WTC11 (cell line): Measurements from ENCODE around the gene WDFY4. TPM values are rescaled to one million over a fixed set of nuclear protein-coding genes. Genes with fewer than 3 reads are reported as not detected.

Experiments used
- ATAC-seq: fragments of 200-7000 bp; cut with Tn5 transposase; 2 replicates; pipeline ENCODE4 v1.10.0; 2021; ENCODE audit warnings: mild to moderate bottlenecking, moderate library complexity
- CTCF ChIA-PET: fragments of 300-600 bp; sonication (Branson Sonifier 250); formaldehyde crosslinking; loops from one replicate; lab custom pipeline; 2021; ENCODE audit warnings: antibody characterized with exemption; lab: Charles Lee
- POLR2A ChIA-PET: fragments of 350-600 bp; sonication (Branson Sonifier 250); formaldehyde crosslinking; loops from one replicate; lab custom pipeline; 2021; ENCODE audit warnings: antibody characterized with exemption; lab: Charles Lee
- DNase-seq: peaks from one replicate; pipeline ENCODE4 v3.0.0; 2021; ENCODE audit warnings: low spot score
- H3K27ac Mint-ChIP-seq: 2 replicates; pipeline ENCODE4 v1.8.0; 2021; ENCODE audit warnings: mixed read lengths
- H3K27me3 Mint-ChIP-seq: 2 replicates; pipeline ENCODE4 v1.8.0; 2021; ENCODE audit warnings: low read depth, mild to moderate bottlenecking, moderate library complexity, mixed read lengths
- H3K36me3 Mint-ChIP-seq: 2 replicates; pipeline ENCODE4 v1.8.0; 2021; ENCODE audit warnings: mixed read lengths
- H3K4me1 Mint-ChIP-seq: 2 replicates; pipeline ENCODE4 v1.8.0; 2022; ENCODE audit warnings: mixed read lengths
- H3K4me3 Mint-ChIP-seq: 2 replicates; pipeline ENCODE4 v1.8.0; 2021; ENCODE audit warnings: mild to moderate bottlenecking, moderate library complexity, mixed read lengths
- H3K9me3 Mint-ChIP-seq: 2 replicates; pipeline ENCODE4 v1.8.0; 2021; ENCODE audit warnings: mixed read lengths
- FOXK1 ChIP-seq: sonication (generic); formaldehyde crosslinking; IDR thresholded peaks from 2 replicates; pipeline ENCODE4 v1.8.0; 2022; ENCODE audit warnings: mild to moderate bottlenecking, moderate library complexity, missing genetic modification reagents
- GABPB1 ChIP-seq: sonication (generic); formaldehyde crosslinking; IDR thresholded peaks from 2 replicates; pipeline ENCODE4 v1.8.1; 2023; ENCODE audit warnings: mild to moderate bottlenecking, missing genetic modification reagents
- HMGA2 ChIP-seq: fragments of 250-450 bp; sonication (Bioruptor Pico); IDR thresholded peaks from 2 replicates; pipeline ENCODE4 v1.4.0; 2021; ENCODE audit warnings: mild to moderate bottlenecking, moderate library complexity
- KAT7 ChIP-seq: sonication (generic); formaldehyde crosslinking; IDR thresholded peaks from 2 replicates; pipeline ENCODE4 v1.8.1; 2023; ENCODE audit warnings: missing genetic modification reagents, mild to moderate bottlenecking, borderline replicate concordance
- SP1 ChIP-seq: sonication (generic); formaldehyde crosslinking; conservative IDR thresholded peaks from 2 replicates; pipeline ENCODE4 v1.8.1; 2022; ENCODE audit warnings: missing genetic modification reagents
- TEAD4 ChIP-seq: sonication (generic); formaldehyde crosslinking; IDR thresholded peaks from 2 replicates; pipeline ENCODE4 v1.8.0; 2022; ENCODE audit warnings: mild to moderate bottlenecking, missing genetic modification reagents
- TP53 ChIP-seq: sonication (generic); formaldehyde crosslinking; IDR thresholded peaks from 2 replicates; pipeline ENCODE4 v1.8.1; 2023; ENCODE audit warnings: mild to moderate bottlenecking, missing genetic modification reagents
- ZNF121 ChIP-seq: sonication (generic); formaldehyde crosslinking; IDR thresholded peaks from 2 replicates; pipeline ENCODE4 v1.8.0; 2023; ENCODE audit warnings: missing genetic modification reagents
- ZNF138 ChIP-seq: sonication (generic); formaldehyde crosslinking; conservative IDR thresholded peaks from 2 replicates; pipeline ENCODE4 v1.8.1; 2022; ENCODE audit warnings: mild to moderate bottlenecking, moderate library complexity, missing genetic modification reagents
- total RNA-seq: library from RNA; stranded (reverse); gene quantifications from 3 replicates; pipeline ENCODE4 v1.2.3, GENCODE V29; 2021
- TF ChIP-seq, protein P1 (sequence below): fragments of 250-450 bp; sonication (Bioruptor Pico); IDR thresholded peaks from 2 replicates; pipeline ENCODE4 v1.9.0; 2021; ENCODE audit warnings: mild to moderate bottlenecking, borderline replicate concordance
- TF ChIP-seq, protein P2 (sequence below): sonication (generic); formaldehyde crosslinking; IDR thresholded peaks from 2 replicates; pipeline ENCODE4 v1.8.1; 2022; ENCODE audit warnings: mild to moderate bottlenecking, missing genetic modification reagents, moderate library complexity, borderline replicate concordance
- TF ChIP-seq, protein P3 (sequence below): sonication (generic); formaldehyde crosslinking; IDR thresholded peaks from 2 replicates; pipeline ENCODE4 v1.8.0; 2022; ENCODE audit warnings: missing genetic modification reagents
- TF ChIP-seq, protein P4 (sequence below): fragments of 250-450 bp; sonication (Bioruptor Pico); IDR thresholded peaks from 2 replicates; pipeline ENCODE4 v1.9.0; 2021; ENCODE audit warnings: mild to moderate bottlenecking
- TF ChIP-seq, protein P5 (sequence below): fragments of 200-600 bp; IDR thresholded peaks from 2 replicates; pipeline ENCODE4 v1.8.0; 2022; ENCODE audit warnings: antibody characterized with exemption
- TF ChIP-seq, protein P6 (sequence below): sonication (generic); formaldehyde crosslinking; IDR thresholded peaks from 2 replicates; pipeline ENCODE4 v1.8.1; 2022; ENCODE audit warnings: missing genetic modification reagents, borderline replicate concordance
- TF ChIP-seq, protein P7 (sequence below): sonication (generic); formaldehyde crosslinking; IDR thresholded peaks from 2 replicates; pipeline ENCODE4 v1.8.0; 2023; ENCODE audit warnings: missing genetic modification reagents, mild to moderate bottlenecking, borderline replicate concordance
- TF ChIP-seq, protein P8 (sequence below): sonication (generic); formaldehyde crosslinking; IDR thresholded peaks from 2 replicates; pipeline ENCODE4 v1.8.1; 2022; ENCODE audit warnings: mild to moderate bottlenecking, moderate library complexity, missing genetic modification reagents

The WDFY4 gene
- total RNA-seq, 1 experiment from 2014 or later: 0.13 TPM

DNA sequence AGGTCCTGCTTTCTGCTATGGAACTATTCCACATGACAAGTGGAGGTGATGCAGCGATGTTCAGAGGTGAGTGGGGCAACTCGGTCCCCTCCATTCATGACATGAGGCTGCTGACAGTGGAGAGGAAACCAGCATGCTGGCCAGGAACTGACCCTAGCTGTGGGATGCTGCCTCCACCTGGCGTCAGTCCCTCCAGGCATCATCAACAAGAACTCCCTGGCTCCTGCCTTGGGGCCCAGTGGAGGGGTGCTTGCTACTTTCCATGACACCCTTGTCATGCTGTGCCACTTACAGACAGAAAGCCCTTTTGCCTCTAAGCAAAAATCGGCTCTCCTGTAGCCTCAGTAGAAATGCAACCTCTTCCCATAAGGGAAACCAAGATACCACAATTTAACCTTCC, 136.4 kb downstream of the WDFY4 start:
- Mint-ChIP-seq H3K36me3 (no peaks in the 10 kb centered on the region), H3K27ac (no peak overlapping the region), H3K27me3 (peaks cover 22% of the 10 kb centered on the region), H3K4me3 (no peak overlapping the region), H3K9me3 (no peaks in the 10 kb centered on the region), H3K4me1 (no peaks in the 10 kb centered on the region)
- ChIA-PET CTCF (no interaction called here), POLR2A (no interaction called here)
- DNase-seq (no peak), ATAC-seq (no peak)
- no peak for TF ChIP-seq ZNF138
- TF ChIP-seq, protein P1, sequence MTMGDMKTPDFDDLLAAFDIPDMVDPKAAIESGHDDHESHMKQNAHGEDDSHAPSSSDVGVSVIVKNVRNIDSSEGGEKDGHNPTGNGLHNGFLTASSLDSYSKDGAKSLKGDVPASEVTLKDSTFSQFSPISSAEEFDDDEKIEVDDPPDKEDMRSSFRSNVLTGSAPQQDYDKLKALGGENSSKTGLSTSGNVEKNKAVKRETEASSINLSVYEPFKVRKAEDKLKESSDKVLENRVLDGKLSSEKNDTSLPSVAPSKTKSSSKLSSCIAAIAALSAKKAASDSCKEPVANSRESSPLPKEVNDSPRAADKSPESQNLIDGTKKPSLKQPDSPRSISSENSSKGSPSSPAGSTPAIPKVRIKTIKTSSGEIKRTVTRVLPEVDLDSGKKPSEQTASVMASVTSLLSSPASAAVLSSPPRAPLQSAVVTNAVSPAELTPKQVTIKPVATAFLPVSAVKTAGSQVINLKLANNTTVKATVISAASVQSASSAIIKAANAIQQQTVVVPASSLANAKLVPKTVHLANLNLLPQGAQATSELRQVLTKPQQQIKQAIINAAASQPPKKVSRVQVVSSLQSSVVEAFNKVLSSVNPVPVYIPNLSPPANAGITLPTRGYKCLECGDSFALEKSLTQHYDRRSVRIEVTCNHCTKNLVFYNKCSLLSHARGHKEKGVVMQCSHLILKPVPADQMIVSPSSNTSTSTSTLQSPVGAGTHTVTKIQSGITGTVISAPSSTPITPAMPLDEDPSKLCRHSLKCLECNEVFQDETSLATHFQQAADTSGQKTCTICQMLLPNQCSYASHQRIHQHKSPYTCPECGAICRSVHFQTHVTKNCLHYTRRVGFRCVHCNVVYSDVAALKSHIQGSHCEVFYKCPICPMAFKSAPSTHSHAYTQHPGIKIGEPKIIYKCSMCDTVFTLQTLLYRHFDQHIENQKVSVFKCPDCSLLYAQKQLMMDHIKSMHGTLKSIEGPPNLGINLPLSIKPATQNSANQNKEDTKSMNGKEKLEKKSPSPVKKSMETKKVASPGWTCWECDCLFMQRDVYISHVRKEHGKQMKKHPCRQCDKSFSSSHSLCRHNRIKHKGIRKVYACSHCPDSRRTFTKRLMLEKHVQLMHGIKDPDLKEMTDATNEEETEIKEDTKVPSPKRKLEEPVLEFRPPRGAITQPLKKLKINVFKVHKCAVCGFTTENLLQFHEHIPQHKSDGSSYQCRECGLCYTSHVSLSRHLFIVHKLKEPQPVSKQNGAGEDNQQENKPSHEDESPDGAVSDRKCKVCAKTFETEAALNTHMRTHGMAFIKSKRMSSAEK (CRISPR knock-in tag): no peak
- no peak for TF ChIP-seq ZNF121 (CRISPR knock-in tag)
- TF ChIP-seq, protein P2, sequence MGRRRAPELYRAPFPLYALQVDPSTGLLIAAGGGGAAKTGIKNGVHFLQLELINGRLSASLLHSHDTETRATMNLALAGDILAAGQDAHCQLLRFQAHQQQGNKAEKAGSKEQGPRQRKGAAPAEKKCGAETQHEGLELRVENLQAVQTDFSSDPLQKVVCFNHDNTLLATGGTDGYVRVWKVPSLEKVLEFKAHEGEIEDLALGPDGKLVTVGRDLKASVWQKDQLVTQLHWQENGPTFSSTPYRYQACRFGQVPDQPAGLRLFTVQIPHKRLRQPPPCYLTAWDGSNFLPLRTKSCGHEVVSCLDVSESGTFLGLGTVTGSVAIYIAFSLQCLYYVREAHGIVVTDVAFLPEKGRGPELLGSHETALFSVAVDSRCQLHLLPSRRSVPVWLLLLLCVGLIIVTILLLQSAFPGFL (CRISPR knock-in tag): no peak
- TF ChIP-seq, protein P3, sequence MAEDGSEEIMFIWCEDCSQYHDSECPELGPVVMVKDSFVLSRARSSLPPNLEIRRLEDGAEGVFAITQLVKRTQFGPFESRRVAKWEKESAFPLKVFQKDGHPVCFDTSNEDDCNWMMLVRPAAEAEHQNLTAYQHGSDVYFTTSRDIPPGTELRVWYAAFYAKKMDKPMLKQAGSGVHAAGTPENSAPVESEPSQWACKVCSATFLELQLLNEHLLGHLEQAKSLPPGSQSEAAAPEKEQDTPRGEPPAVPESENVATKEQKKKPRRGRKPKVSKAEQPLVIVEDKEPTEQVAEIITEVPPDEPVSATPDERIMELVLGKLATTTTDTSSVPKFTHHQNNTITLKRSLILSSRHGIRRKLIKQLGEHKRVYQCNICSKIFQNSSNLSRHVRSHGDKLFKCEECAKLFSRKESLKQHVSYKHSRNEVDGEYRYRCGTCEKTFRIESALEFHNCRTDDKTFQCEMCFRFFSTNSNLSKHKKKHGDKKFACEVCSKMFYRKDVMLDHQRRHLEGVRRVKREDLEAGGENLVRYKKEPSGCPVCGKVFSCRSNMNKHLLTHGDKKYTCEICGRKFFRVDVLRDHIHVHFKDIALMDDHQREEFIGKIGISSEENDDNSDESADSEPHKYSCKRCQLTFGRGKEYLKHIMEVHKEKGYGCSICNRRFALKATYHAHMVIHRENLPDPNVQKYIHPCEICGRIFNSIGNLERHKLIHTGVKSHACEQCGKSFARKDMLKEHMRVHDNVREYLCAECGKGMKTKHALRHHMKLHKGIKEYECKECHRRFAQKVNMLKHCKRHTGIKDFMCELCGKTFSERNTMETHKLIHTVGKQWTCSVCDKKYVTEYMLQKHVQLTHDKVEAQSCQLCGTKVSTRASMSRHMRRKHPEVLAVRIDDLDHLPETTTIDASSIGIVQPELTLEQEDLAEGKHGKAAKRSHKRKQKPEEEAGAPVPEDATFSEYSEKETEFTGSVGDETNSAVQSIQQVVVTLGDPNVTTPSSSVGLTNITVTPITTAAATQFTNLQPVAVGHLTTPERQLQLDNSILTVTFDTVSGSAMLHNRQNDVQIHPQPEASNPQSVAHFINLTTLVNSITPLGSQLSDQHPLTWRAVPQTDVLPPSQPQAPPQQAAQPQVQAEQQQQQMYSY (CRISPR knock-in tag): no peak
- no peak for TF ChIP-seq FOXK1 (CRISPR knock-in tag)
- TF ChIP-seq TP53 (CRISPR knock-in tag): no peak
- TF ChIP-seq, protein P4, sequence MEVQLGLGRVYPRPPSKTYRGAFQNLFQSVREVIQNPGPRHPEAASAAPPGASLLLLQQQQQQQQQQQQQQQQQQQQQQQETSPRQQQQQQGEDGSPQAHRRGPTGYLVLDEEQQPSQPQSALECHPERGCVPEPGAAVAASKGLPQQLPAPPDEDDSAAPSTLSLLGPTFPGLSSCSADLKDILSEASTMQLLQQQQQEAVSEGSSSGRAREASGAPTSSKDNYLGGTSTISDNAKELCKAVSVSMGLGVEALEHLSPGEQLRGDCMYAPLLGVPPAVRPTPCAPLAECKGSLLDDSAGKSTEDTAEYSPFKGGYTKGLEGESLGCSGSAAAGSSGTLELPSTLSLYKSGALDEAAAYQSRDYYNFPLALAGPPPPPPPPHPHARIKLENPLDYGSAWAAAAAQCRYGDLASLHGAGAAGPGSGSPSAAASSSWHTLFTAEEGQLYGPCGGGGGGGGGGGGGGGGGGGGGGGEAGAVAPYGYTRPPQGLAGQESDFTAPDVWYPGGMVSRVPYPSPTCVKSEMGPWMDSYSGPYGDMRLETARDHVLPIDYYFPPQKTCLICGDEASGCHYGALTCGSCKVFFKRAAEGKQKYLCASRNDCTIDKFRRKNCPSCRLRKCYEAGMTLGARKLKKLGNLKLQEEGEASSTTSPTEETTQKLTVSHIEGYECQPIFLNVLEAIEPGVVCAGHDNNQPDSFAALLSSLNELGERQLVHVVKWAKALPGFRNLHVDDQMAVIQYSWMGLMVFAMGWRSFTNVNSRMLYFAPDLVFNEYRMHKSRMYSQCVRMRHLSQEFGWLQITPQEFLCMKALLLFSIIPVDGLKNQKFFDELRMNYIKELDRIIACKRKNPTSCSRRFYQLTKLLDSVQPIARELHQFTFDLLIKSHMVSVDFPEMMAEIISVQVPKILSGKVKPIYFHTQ (CRISPR knock-in tag): no peak
- no peak for TF ChIP-seq TEAD4 (CRISPR knock-in tag)
- TF ChIP-seq, protein P5, sequence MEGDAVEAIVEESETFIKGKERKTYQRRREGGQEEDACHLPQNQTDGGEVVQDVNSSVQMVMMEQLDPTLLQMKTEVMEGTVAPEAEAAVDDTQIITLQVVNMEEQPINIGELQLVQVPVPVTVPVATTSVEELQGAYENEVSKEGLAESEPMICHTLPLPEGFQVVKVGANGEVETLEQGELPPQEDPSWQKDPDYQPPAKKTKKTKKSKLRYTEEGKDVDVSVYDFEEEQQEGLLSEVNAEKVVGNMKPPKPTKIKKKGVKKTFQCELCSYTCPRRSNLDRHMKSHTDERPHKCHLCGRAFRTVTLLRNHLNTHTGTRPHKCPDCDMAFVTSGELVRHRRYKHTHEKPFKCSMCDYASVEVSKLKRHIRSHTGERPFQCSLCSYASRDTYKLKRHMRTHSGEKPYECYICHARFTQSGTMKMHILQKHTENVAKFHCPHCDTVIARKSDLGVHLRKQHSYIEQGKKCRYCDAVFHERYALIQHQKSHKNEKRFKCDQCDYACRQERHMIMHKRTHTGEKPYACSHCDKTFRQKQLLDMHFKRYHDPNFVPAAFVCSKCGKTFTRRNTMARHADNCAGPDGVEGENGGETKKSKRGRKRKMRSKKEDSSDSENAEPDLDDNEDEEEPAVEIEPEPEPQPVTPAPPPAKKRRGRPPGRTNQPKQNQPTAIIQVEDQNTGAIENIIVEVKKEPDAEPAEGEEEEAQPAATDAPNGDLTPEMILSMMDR: no peak
- TF ChIP-seq GABPB1: no peak
- TF ChIP-seq KAT7: no peak
- TF ChIP-seq, protein P6, sequence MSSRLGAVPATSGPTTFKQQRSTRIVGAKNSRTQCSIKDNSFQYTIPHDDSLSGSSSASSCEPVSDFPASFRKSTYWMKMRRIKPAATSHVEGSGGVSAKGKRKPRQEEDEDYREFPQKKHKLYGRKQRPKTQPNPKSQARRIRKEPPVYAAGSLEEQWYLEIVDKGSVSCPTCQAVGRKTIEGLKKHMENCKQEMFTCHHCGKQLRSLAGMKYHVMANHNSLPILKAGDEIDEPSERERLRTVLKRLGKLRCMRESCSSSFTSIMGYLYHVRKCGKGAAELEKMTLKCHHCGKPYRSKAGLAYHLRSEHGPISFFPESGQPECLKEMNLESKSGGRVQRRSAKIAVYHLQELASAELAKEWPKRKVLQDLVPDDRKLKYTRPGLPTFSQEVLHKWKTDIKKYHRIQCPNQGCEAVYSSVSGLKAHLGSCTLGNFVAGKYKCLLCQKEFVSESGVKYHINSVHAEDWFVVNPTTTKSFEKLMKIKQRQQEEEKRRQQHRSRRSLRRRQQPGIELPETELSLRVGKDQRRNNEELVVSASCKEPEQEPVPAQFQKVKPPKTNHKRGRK (CRISPR knock-in tag): no peak
- TF ChIP-seq SP1 (CRISPR knock-in tag): no peak
- TF ChIP-seq HMGA2 (CRISPR knock-in tag): no peak
- TF ChIP-seq, protein P7, sequence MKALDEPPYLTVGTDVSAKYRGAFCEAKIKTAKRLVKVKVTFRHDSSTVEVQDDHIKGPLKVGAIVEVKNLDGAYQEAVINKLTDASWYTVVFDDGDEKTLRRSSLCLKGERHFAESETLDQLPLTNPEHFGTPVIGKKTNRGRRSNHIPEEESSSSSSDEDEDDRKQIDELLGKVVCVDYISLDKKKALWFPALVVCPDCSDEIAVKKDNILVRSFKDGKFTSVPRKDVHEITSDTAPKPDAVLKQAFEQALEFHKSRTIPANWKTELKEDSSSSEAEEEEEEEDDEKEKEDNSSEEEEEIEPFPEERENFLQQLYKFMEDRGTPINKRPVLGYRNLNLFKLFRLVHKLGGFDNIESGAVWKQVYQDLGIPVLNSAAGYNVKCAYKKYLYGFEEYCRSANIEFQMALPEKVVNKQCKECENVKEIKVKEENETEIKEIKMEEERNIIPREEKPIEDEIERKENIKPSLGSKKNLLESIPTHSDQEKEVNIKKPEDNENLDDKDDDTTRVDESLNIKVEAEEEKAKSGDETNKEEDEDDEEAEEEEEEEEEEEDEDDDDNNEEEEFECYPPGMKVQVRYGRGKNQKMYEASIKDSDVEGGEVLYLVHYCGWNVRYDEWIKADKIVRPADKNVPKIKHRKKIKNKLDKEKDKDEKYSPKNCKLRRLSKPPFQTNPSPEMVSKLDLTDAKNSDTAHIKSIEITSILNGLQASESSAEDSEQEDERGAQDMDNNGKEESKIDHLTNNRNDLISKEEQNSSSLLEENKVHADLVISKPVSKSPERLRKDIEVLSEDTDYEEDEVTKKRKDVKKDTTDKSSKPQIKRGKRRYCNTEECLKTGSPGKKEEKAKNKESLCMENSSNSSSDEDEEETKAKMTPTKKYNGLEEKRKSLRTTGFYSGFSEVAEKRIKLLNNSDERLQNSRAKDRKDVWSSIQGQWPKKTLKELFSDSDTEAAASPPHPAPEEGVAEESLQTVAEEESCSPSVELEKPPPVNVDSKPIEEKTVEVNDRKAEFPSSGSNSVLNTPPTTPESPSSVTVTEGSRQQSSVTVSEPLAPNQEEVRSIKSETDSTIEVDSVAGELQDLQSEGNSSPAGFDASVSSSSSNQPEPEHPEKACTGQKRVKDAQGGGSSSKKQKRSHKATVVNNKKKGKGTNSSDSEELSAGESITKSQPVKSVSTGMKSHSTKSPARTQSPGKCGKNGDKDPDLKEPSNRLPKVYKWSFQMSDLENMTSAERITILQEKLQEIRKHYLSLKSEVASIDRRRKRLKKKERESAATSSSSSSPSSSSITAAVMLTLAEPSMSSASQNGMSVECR (CRISPR knock-in tag): no peak
- TF ChIP-seq, protein P8, sequence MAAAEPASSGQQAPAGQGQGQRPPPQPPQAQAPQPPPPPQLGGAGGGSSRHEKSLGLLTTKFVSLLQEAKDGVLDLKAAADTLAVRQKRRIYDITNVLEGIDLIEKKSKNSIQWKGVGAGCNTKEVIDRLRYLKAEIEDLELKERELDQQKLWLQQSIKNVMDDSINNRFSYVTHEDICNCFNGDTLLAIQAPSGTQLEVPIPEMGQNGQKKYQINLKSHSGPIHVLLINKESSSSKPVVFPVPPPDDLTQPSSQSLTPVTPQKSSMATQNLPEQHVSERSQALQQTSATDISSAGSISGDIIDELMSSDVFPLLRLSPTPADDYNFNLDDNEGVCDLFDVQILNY (CRISPR knock-in tag): no peak
